ENCODE data around the gene CLNK. TPM values are rescaled to one million over a fixed set of nuclear protein-coding genes. Genes with fewer than 3 reads are reported as not detected.

The CLNK gene
- total RNA-seq, 4 donors from 2014 or later = 0.19 TPM; not detected in 3

DNA sequence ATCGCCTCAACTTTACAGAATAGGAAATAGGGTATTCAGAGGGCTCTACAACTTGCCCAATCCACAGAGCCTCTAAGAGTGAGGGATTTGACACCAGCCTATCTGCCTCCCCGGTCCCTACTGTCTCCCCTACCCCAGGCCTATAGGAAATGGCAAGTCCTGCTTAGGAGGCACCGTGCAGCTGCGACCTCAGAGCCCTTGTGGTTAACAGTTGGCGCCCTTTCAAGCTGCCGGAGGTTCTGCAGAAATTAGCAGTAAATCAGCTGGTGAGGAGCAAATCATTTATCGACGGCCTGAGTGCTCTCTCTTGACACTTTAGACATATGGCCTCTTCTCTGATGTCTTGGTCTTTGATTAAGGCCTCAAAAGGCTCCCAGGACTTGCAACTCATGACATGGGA, 96.9 kb downstream of the CLNK start:
- no peak overlapping the region for H3K27ac ChIP-seq
- 60 to 88% methylated on average over 4 to 5 of the region's 8 CpGs for WGBS, 2 donors
- peaks cover 0 to 3% (median 0%) of the 10 kb centered on the region in 4 donors for H3K27me3 ChIP-seq
- TF ChIP-seq POLR2A (IDR thresholded peaks at IDR 0.05) = no peak
- TF ChIP-seq, protein P1, sequence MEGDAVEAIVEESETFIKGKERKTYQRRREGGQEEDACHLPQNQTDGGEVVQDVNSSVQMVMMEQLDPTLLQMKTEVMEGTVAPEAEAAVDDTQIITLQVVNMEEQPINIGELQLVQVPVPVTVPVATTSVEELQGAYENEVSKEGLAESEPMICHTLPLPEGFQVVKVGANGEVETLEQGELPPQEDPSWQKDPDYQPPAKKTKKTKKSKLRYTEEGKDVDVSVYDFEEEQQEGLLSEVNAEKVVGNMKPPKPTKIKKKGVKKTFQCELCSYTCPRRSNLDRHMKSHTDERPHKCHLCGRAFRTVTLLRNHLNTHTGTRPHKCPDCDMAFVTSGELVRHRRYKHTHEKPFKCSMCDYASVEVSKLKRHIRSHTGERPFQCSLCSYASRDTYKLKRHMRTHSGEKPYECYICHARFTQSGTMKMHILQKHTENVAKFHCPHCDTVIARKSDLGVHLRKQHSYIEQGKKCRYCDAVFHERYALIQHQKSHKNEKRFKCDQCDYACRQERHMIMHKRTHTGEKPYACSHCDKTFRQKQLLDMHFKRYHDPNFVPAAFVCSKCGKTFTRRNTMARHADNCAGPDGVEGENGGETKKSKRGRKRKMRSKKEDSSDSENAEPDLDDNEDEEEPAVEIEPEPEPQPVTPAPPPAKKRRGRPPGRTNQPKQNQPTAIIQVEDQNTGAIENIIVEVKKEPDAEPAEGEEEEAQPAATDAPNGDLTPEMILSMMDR (IDR thresholded peaks at IDR 0.05) = no peak
- peaks cover 0 to 15% (median 3%) of the 10 kb centered on the region in 3 donors for H3K4me1 ChIP-seq
- no peak overlapping the region for H3K4me3 ChIP-seq
- H3K36me3 ChIP-seq = no peaks in the 10 kb centered on the region
- intact Hi-C loops (cut with DNase I) = loop anchor here (10.0 kb wide), 1 partner anchor 1137 kb away; no protein-coding TSS in a partner anchor
- no peak for DNase-seq
- no peaks in the 10 kb centered on the region for H3K9me3 ChIP-seq

DNA sequence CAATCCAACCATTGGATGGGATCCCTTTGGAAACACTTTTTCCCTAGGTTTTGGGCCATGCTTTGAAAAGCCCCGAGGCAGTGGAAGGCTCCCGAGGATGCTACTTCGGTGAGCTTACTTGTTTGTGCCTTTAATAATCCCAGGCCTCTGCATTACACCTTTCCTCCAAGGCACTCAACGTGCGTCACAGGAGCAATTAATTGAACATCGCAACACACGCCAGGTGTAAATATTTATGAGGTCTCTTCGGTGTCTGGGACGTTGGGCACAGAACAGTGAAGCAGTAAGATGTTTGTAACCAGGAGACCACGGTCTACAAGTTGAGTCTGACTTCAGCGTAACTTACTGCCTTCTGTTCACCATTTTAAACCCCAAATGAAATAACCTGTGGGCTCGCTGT, 97.3 kb downstream of the CLNK start:
- intact Hi-C loops (cut with DNase I) = loop anchor here (10.0 kb wide), 1 partner anchor 1138 kb away; no protein-coding TSS in a partner anchor

DNA sequence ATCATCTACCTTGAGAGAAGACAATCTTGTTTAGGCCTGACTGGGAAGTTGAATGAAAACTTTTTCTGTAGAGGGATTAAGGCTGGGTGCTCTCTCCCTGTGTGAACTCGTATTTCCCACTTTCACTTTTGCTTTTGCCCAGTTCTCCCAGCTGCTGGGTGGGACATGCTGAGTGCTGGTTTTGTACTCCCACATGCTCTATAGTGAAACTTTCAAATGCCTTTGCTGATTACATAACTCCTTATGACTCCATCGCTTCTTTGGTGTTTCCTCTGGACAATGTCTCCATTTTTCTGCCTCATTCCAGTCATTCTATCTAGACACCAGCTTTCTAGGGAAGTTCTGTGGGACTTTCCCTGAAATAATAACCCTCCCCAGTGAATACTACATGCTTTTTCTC, 100.5 kb downstream of the CLNK start:
- 3 to 4% methylated on average over 2 of the region's 2 CpGs for WGBS, 2 donors
- no peak for TF ChIP-seq POLR2A (IDR thresholded peaks at IDR 0.05)
- TF ChIP-seq, protein P1 (IDR thresholded peaks at IDR 0.05) = no peak
- intact Hi-C loops (cut with DNase I) = loop anchor here (5.0 to 10.0 kb wide), 2 partner anchors 843 to 1141 kb away; partner anchors contain the start of gene HS3ST1
- peak overlapping the region in 3 of 4 donors; percentile 6 to 46 (median 44) for H3K27ac ChIP-seq
- H3K4me1 ChIP-seq = peaks cover 0 to 15% (median 3%) of the 10 kb centered on the region in 3 donors
- no peak for DNase-seq
- H3K4me3 ChIP-seq = peak overlapping the region in 2 of 4 donors; percentile 24 to 50
- no peaks in the 10 kb centered on the region for H3K9me3 ChIP-seq
- no peaks in the 10 kb centered on the region for H3K27me3 ChIP-seq
- H3K36me3 ChIP-seq = no peaks in the 10 kb centered on the region

More for the DNA sequence above, 97.3 kb downstream of the CLNK start:
- TF ChIP-seq POLR2A (IDR thresholded peaks at IDR 0.05) = no peak
- TF ChIP-seq, protein P1 (IDR thresholded peaks at IDR 0.05) = no peak
- Histone ChIP-seq H3K27me3 (peaks cover 0 to 3% (median 0%) of the 10 kb centered on the region in 4 donors), H3K36me3 (no peaks in the 10 kb centered on the region), H3K27ac (no peak overlapping the region), H3K4me3 (no peak overlapping the region), H3K4me1 (peaks cover 0 to 15% (median 3%) of the 10 kb centered on the region in 3 donors), H3K9me3 (no peaks in the 10 kb centered on the region)
- 81 to 90% methylated on average over 9 to 11 of the region's 12 CpGs for WGBS, 2 donors
- DNase-seq = no peak

DNA sequence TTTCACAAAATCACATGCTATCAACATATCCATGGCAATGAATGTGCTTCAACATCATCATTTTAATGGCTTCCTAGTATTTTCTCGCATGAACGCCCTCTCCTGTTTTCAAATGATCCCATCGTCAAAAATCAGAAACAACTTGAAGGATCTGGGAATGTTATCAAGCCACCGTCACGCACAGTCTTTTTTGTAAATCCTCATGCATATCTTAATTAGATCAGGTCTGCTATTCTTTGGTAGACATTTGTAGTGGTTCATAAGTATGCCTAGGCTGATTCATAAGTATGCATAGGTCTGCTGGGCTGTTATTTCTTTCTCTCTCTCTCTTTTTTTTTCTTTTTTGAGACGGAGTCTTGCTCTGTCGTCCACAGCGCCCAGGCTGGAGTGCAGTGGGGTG, 101.6 kb downstream of the CLNK start:
- TF ChIP-seq, protein P1 (IDR thresholded peaks at IDR 0.05) = no peak
- no peak for TF ChIP-seq POLR2A (IDR thresholded peaks at IDR 0.05)
- no peaks in the 10 kb centered on the region for H3K9me3 ChIP-seq
- H3K4me3 ChIP-seq = no peak overlapping the region
- no peaks in the 10 kb centered on the region for H3K27me3 ChIP-seq
- H3K36me3 ChIP-seq = no peaks in the 10 kb centered on the region
- WGBS, 2 donors = 83 to 90% methylated on average over 8 of the region's 8 CpGs
- no peak overlapping the region for H3K27ac ChIP-seq
- H3K4me1 ChIP-seq = peaks cover 0 to 15% (median 3%) of the 10 kb centered on the region in 3 donors
- no peak for DNase-seq
- intact Hi-C loops (cut with DNase I) = loop anchor here (5.0 to 10.0 kb wide), 2 partner anchors 844 to 1142 kb away; partner anchors contain the start of gene HS3ST1

DNA sequence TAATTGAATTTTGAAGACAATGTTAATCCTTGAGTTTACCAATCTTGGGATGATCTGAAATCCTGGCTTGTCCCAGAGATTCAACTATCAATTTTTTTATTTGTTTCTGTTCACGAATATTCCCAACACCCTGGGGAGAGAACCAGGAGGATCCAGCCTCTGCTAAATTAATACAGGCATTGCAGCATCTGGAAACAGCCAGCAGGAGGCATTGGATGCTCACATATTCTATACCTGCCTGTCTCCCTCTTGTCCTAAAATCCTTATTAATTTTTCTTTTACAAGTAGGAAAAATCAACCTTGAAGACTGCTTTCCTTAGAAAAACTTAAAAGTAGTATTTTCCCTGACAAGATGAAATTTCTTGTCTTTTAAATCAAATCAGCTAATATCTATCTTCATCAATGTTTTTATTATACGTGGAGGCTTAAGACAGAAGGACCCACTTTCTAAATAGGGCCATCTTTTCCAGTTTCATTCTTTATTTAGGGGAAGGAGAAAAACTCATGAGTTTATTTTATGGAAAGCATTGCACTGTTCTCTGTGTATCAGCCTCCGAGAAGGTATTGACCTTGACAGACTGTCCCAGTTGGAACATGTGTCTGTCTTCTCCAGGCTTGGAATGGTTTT, 102.4 kb downstream of the CLNK start:
- 39 to 47% methylated on average over 3 of the region's 3 CpGs for WGBS, 2 donors
- Histone ChIP-seq H3K36me3 (no peaks in the 10 kb centered on the region), H3K27me3 (no peaks in the 10 kb centered on the region), H3K4me1 (peaks cover 0 to 19% (median 3%) of the 10 kb centered on the region in 3 donors), H3K9me3 (no peaks in the 10 kb centered on the region), H3K4me3 (no peak overlapping the region), H3K27ac (no peak overlapping the region)
- no peak for DNase-seq
- intact Hi-C loops (cut with DNase I) = loop anchor here (5.0 to 10.0 kb wide), 2 partner anchors 845 to 1143 kb away; partner anchors contain the start of gene HS3ST1
- TF ChIP-seq, protein P1 (IDR thresholded peaks at IDR 0.05) = peak; percentile 33 to 89 (median 80)
- TF ChIP-seq POLR2A (IDR thresholded peaks at IDR 0.05) = no peak

Data from esophagus squamous epithelium (tissue), 5 donors.